ENCODE data around the gene AUTS2. TPM values are rescaled to one million over a fixed set of nuclear protein-coding genes. Genes with fewer than 3 reads are reported as not detected.

AUTS2 gene
- total and polyA plus RNA-seq, 2 of the 8 experiments (the other 6 are each of a cell fraction or from before 2014, with no cell fraction given): 25.9 to 101 TPM

GRCh38 chr7:70834424-70834823, 1236.1 kb downstream of the AUTS2 start:
- Histone ChIP-seq H2BK20ac (ENCODE audit: low read length) (no peak overlapping the region), H2BK5ac (ENCODE audit: low read depth, low read length) (no peak overlapping the region), H3K23ac (ENCODE audit: insufficient read length) (no peak overlapping the region), H4K8ac (ENCODE audit: extremely low read depth, insufficient read depth, low read length) (no peak overlapping the region), H3K4me1 (replicated peaks in 1 of 4; ENCODE audit: control insufficient read depth in 3 of 4, insufficient read depth in 4 of 4, low read length in 3 of 4) (peaks cover 0 to 5% (median 3%) of the 10 kb centered on the region in 4 experiments; a peak in 5 of 7 replicates), H3K14ac (ENCODE audit: insufficient read length) (no peak overlapping the region), H4K20me1 (replicated peaks in 1 of 2; ENCODE audit: control insufficient read depth in 1 of 2, insufficient read depth in 2 of 2, low read length in 2 of 2) (no peaks in the 10 kb centered on the region), H4K91ac (replicated peaks; ENCODE audit: insufficient read length, low read length) (no peak overlapping the region), H3K36me3 (ENCODE audit: control insufficient read depth in 2 of 4, insufficient read depth in 4 of 4, low read length in 3 of 4) (peaks cover 0 to 10% (median 0%) of the 10 kb centered on the region in 4 experiments; a peak in 2 of 8 replicates), H2BK15ac (ENCODE audit: low read length) (no peak overlapping the region), H3K4me2 (ENCODE audit: insufficient read depth in 1 of 2, low read depth in 2 of 2, low read length in 2 of 2) (no peak overlapping the region), H2AFZ (ENCODE audit: low read length) (no peak overlapping the region), H2AK5ac (ENCODE audit: low read depth, low read length) (no peak overlapping the region), H3K4ac (replicated peaks; ENCODE audit: insufficient read length, low read depth, low read length) (no peak overlapping the region), H3K56ac (replicated peaks; ENCODE audit: insufficient read length, low read depth, low read length) (no peak overlapping the region), H3K27ac (ENCODE audit: low read depth, low read length) (no peak overlapping the region), H3K27me3 (replicated peaks in 1 of 4; ENCODE audit: control insufficient read depth in 3 of 4, extremely low read depth in 1 of 4, insufficient read depth in 3 of 4, low read length in 3 of 4) (no peaks in the 10 kb centered on the region), H2BK12ac (ENCODE audit: low read depth, low read length) (no peak overlapping the region), H2BK120ac (replicated peaks; ENCODE audit: low read depth, low read length) (no peak overlapping the region), H3K79me2 (ENCODE audit: control insufficient read depth in 1 of 2, insufficient read depth in 2 of 2, low read length in 2 of 2) (no peaks in the 10 kb centered on the region), H3K23me2 (ENCODE audit: low read depth, low read length) (no peaks in the 10 kb centered on the region), H3K4me3 (ENCODE audit: extremely low read depth in 1 of 4, insufficient read depth in 2 of 4, low read depth in 3 of 4, low read length in 4 of 4) (no peak overlapping the region), H4K5ac (ENCODE audit: insufficient read length, low read depth, low read length) (no peak overlapping the region), H3K9ac (replicated peaks in 1 of 4; ENCODE audit: extremely low read depth in 1 of 4, low read depth in 3 of 4, low read length in 3 of 4) (no peak overlapping the region), H3K9me3 (ENCODE audit: insufficient read depth in 2 of 2, low read depth in 1 of 2, low read length in 1 of 2) (peaks cover 11 to 13% of the 10 kb centered on the region in 2 experiments), H3K79me1 (ENCODE audit: low read depth, low read length) (no peaks in the 10 kb centered on the region), H3K18ac (ENCODE audit: extremely low read depth, low read length) (no peak overlapping the region)
- 91% methylated on average over 8 of the region's 8 CpGs; no CpG with 5 or more reads in 1 of the 2 experiments for WGBS, 2 experiments (ENCODE audit: extremely low coverage in 1 of 2, insufficient coverage in 1 of 2, insufficient read length in 1 of 2, insufficient replicate concordance in 2 of 2, low coverage in 1 of 2, low lambda C conversion rate in 2 of 2, missing lambda C conversion rate in 1 of 2)
- FAIRE-seq: no peak
- ChIA-PET CTCF (ENCODE audit: partially characterized antibody) (no interaction called here), POLR2A (ENCODE audit: partially characterized antibody) (no interaction called here)
- DNase-seq (ENCODE audit: low read depth in 1 of 2, low spot score in 2 of 2): no peak
